ENCODE results near the gene ANKMY1. TPM values are rescaled to one million over a fixed set of nuclear protein-coding genes. Genes with fewer than 3 reads are reported as not detected.

ANKMY1 gene
- total RNA-seq, 1 experiment from 2014 or later: 28.3 TPM

MicroRNA genes within 50 kb of the gene (microRNA counts, 767-probe panel; counts per million panel counts)
- microRNA hsa-miR-149-5p: not detected

Small RNA genes within 50 kb of the gene (microRNA-seq; reads per million reads assigned to microRNA genes)
- 1,939 reads per million, percentile 86 among the genes with 10 or more reads in this experiment for gene MIR149 (ENCODE audit: borderline number of aligned reads)

Other genes starting within 250 kb of the ANKMY1 start
- gene GPC1, start 122.3 kb downstream of the ANKMY1 start, total RNA-seq (2021; ENCODE audit: unreplicated experiment): 79.1 TPM
- 5.6 TPM for gene DUSP28, start 2.4 kb upstream of the ANKMY1 start, total RNA-seq (2021; ENCODE audit: unreplicated experiment)
- gene RNPEPL1, start 10.5 kb upstream of the ANKMY1 start, total RNA-seq (2021; ENCODE audit: unreplicated experiment): 49.7 TPM
- 40.7 TPM for gene CAPN10, start 28.7 kb upstream of the ANKMY1 start, total RNA-seq (2021; ENCODE audit: unreplicated experiment)
- 4.2 TPM for gene GPR35, start 67.5 kb upstream of the ANKMY1 start, total RNA-seq (2021; ENCODE audit: unreplicated experiment)
- not detected for gene AQP12B, start 124.9 kb upstream of the ANKMY1 start, total RNA-seq (2021; ENCODE audit: unreplicated experiment)
- gene AQP12A, start 133.9 kb upstream of the ANKMY1 start, total RNA-seq (2021; ENCODE audit: unreplicated experiment): not detected

Measured in HCT116 (cell line).